Activated CD8-positive, alpha-beta T cell treated with anti-CD3 and anti-CD28 coated beads for 36 hours (primary cell): Measurements from ENCODE around the gene INHBC. TPM values are rescaled to one million over a fixed set of nuclear protein-coding genes. Genes with fewer than 3 reads are reported as not detected.

ENCODE experiments used
- ATAC-seq: fragments of 200-7000 bp; cut with Tn5 transposase; one replicate; pipeline ENCODE4 v1.10.0; 2021; ENCODE audit warnings: mild to moderate bottlenecking, moderate library complexity
- CTCF ChIA-PET: fragments of 350-600 bp; sonication (Branson Sonifier 250); formaldehyde crosslinking; loops from one replicate; lab custom pipeline; 2021; ENCODE audit warnings: antibody characterized with exemption; lab: Charles Lee
- POLR2A ChIA-PET: fragments of 350-600 bp; sonication (Branson Sonifier 250); formaldehyde crosslinking; loops from one replicate; lab custom pipeline; 2021; ENCODE audit warnings: antibody characterized with exemption; lab: Charles Lee
- DNase-seq: peaks from one replicate; pipeline ENCODE4 v3.0.0-alpha.2; 2020
- H3K27ac Mint-ChIP-seq: one replicate; pipeline ENCODE4 v1.8.0; 2021; ENCODE audit warnings: mild to moderate bottlenecking, mixed read lengths
- H3K27me3 Mint-ChIP-seq: one replicate; pipeline ENCODE4 v1.8.0; 2021; ENCODE audit warnings: mixed read lengths
- H3K36me3 Mint-ChIP-seq: one replicate; pipeline ENCODE4 v1.8.0; 2021; ENCODE audit warnings: low read depth, mixed read lengths
- H3K4me1 Mint-ChIP-seq: one replicate; pipeline ENCODE4 v1.8.0; 2021; ENCODE audit warnings: low read depth, mixed read lengths
- H3K4me3 Mint-ChIP-seq: one replicate; pipeline ENCODE4 v1.8.0; 2021; ENCODE audit warnings: mild to moderate bottlenecking, moderate library complexity, mixed read lengths
- H3K9me3 Mint-ChIP-seq: one replicate; pipeline ENCODE4 v1.8.0; 2021; ENCODE audit warnings: mixed read lengths
- intact Hi-C: fragments of 100-400 bp; cut with micrococcal nuclease; formaldehyde crosslinking; loops from one replicate; pipeline ENCODE4 v1.10.0; 2022
- total RNA-seq, 2 experiments: library from RNA; stranded (reverse); gene quantifications; one replicate each; pipeline ENCODE4 v1.2.3, GENCODE V29; 2021
- TF ChIP-seq, protein P1 (sequence below): fragments of 200-600 bp; IDR thresholded peaks from one replicate; pipeline ENCODE4 v1.8.0; 2022; ENCODE audit warnings: antibody characterized with exemption, mild to moderate bottlenecking

Gene INHBC
- total RNA-seq, 2 experiments from 2014 or later: 0.16 TPM; not detected in 1

DNA sequence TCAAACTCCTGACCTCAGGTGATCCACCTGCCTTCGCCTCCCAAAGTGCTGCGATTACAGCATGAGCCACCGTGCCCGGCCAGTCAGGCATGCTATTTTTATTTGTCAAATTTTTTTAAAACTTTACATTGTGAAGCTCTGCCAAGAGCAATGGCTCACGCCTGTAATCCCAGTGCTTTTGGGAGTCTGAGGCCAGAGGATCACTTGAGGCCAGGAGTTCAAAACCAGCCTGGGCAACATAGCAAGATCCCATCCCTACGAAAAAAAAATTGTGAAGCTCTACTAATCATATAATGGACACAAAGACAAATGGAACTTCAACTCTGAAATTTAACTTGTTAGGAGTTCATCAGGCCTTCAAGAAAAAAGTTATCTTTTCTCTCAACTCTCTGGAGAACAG lies 5.6 kb upstream of the INHBC start:
- ChIA-PET POLR2A (interaction anchor here (0.6 to 1.4 kb wide), 5 partner anchors 11 to 786 kb away, joined by 3 to 7 read pairs (median 4); no protein-coding TSS in a partner anchor), CTCF (interaction anchor here (0.6 to 2.9 kb wide), 3 partner anchors 24 to 166 kb away, joined by 3 to 20 read pairs (median 3); partner anchors contain the start of gene INHBE)
- intact Hi-C loops: no loop called here
- Mint-ChIP-seq H3K4me3 (peak overlapping the region; percentile 98), H3K4me1 (peaks cover 38% of the 10 kb centered on the region), H3K36me3 (peaks cover 13% of the 10 kb centered on the region), H3K9me3 (no peaks in the 10 kb centered on the region), H3K27me3 (no peaks in the 10 kb centered on the region), H3K27ac (peak overlapping the region; percentile 100)
- DNase-seq (no peak), ATAC-seq (no peak)
- TF ChIP-seq, protein P1, sequence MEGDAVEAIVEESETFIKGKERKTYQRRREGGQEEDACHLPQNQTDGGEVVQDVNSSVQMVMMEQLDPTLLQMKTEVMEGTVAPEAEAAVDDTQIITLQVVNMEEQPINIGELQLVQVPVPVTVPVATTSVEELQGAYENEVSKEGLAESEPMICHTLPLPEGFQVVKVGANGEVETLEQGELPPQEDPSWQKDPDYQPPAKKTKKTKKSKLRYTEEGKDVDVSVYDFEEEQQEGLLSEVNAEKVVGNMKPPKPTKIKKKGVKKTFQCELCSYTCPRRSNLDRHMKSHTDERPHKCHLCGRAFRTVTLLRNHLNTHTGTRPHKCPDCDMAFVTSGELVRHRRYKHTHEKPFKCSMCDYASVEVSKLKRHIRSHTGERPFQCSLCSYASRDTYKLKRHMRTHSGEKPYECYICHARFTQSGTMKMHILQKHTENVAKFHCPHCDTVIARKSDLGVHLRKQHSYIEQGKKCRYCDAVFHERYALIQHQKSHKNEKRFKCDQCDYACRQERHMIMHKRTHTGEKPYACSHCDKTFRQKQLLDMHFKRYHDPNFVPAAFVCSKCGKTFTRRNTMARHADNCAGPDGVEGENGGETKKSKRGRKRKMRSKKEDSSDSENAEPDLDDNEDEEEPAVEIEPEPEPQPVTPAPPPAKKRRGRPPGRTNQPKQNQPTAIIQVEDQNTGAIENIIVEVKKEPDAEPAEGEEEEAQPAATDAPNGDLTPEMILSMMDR: no peak

DNA sequence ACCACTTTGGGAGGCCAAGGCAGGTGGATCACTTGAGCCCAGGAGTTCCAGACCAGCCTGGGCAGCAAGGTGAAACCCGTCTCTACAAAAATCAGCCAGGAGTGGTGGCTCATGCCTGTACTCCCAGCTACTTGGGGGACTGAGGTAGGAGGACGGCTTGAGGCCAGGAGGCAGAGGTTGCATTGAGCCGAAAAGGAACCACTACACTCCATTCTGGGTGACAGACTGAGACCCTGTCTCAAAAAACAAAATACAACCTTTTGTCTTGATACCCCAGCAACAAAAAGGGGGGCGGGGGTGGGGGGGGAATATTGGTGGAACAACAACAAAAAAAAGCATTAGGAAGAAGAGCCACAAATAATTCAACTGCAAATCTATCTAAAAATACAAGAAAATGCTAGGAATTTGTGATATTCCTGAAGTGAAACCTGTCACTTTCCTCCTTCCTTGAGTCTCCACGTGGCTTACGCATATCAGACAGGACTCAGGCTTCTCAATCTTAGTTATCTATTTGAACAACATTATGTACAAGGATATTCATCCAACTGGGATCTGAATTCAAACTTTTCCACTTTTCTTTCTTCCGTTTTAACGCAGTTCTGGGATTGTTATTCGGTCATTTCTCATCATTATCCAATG lies 5.0 kb upstream of the INHBC start:
- intact Hi-C loops: no loop called here
- Mint-ChIP-seq H3K36me3 (peaks cover 10% of the 10 kb centered on the region), H3K4me1 (peaks cover 37% of the 10 kb centered on the region), H3K27me3 (no peaks in the 10 kb centered on the region), H3K27ac (peak overlapping the region; percentile 100), H3K9me3 (no peaks in the 10 kb centered on the region), H3K4me3 (peak overlapping the region; percentile 98)
- no peak for ATAC-seq
- TF ChIP-seq, protein P1: no peak
- ChIA-PET POLR2A (interaction anchor here (0.6 to 1.4 kb wide), 12 partner anchors 8 to 786 kb away, joined by 3 to 7 read pairs (median 3); no protein-coding TSS in a partner anchor), CTCF (interaction anchor here (0.7 to 2.9 kb wide), 9 partner anchors 11 to 186 kb away, joined by 3 to 20 read pairs (median 4); no protein-coding TSS in a partner anchor)
- DNase-seq: no peak

- H3K9me3 Mint-ChIP-seq: no peaks in the 10 kb centered on the region
- peak overlapping the region; percentile 98 for H3K4me3 Mint-ChIP-seq
- H3K27ac Mint-ChIP-seq: peak overlapping the region; percentile 100
- POLR2A ChIA-PET: interaction anchor here (0.7 to 1.4 kb wide), 10 partner anchors 9 to 320 kb away, joined by 3 to 7 read pairs (median 3); no protein-coding TSS in a partner anchor
- peaks cover 39% of the 10 kb centered on the region for H3K4me1 Mint-ChIP-seq
- CTCF ChIA-PET: interaction anchor here (0.7 to 2.9 kb wide), 8 partner anchors 12 to 187 kb away, joined by 3 to 20 read pairs (median 4); no protein-coding TSS in a partner anchor
- intact Hi-C loops: no loop called here
- DNase-seq (peak; percentile 56), ATAC-seq (peak; percentile 63)
- H3K27me3 Mint-ChIP-seq: no peaks in the 10 kb centered on the region
- TF ChIP-seq, protein P1: no peak
- peaks cover 8% of the 10 kb centered on the region for H3K36me3 Mint-ChIP-seq
Observed at GRCh38 chr12:57430112-57430930, 4.3 kb upstream of the INHBC start.

GRCh38 chr12:57430931-57431566 lies 3.5 kb upstream of the INHBC start, which contains the start of gene R3HDM2:
TSS of gene R3HDM2 (minus strand) at chr12:57431043. CDS start at chr12:57310428, 120,615 bp downstream.
- H3K36me3 Mint-ChIP-seq: peaks cover 7% of the 10 kb centered on the region
- H3K27me3 Mint-ChIP-seq: no peaks in the 10 kb centered on the region
- POLR2A ChIA-PET: interaction anchor here (1.2 kb wide), 1 partner anchor 20 kb away, joined by 3 read pairs; no protein-coding TSS in a partner anchor
- H3K9me3 Mint-ChIP-seq: no peaks in the 10 kb centered on the region
- H3K27ac Mint-ChIP-seq: peak within 1 kb of the TSS; percentile 100
- peaks cover 41% of the 10 kb centered on the region for H3K4me1 Mint-ChIP-seq
- DNase-seq: peak; percentile 97
- intact Hi-C loops: no loop called here
- TF ChIP-seq, protein P1: no peak
- ATAC-seq: peak; percentile 94
- CTCF ChIA-PET: interaction anchor here (0.9 to 4.9 kb wide), 4 partner anchors 20 to 28 kb away, joined by 3 to 29 read pairs (median 9); partner anchors contain the start of genes GLI1 and INHBE
- peak within 1 kb of the TSS; percentile 98 for H3K4me3 Mint-ChIP-seq
